Fibroblast of gingiva (primary cell): ENCODE results near the gene URB1.
A peak's percentile ranks its signal among the peaks of the same experiment; 100 is the strongest.
"Not testable (repeated sequence)": the region's sequence is repeated elsewhere in the genome, so short reads cannot be mapped to it uniquely, and the experiment has no call there.

Experiments used
- DNase-seq: peaks from one replicate; pipeline ENCODE4 v3.0.0-alpha.2; 2011; ENCODE audit warnings: low read depth

The URB1 gene

GRCh38 chr21:32285476-32285875 lies 107.3 kb downstream of the URB1 start:
- DNase-seq: no peak

- DNase-seq: no peak
These were observed 109.8 kb downstream of the URB1 start for GRCh38 chr21:32282992-32283391.

- DNase-seq: no peak
These were observed 111.3 kb downstream of the URB1 start for GRCh38 chr21:32281531-32281930.

GRCh38 chr21:32279377-32279680 lies 113.5 kb downstream of the URB1 start:
- DNase-seq: no peak

- DNase-seq: peak; percentile 90
These were observed 114.1 kb downstream of the URB1 start, which contains the start of gene MIS18A for GRCh38 chr21:32278518-32279376. TSS of gene MIS18A (minus strand) at chr21:32279049. CDS start at chr21:32279014, 35 bp downstream.

- no peak for DNase-seq
These were observed 114.7 kb downstream of the URB1 start for GRCh38 chr21:32278103-32278502.

GRCh38 chr21:32276671-32277070 lies 116.1 kb downstream of the URB1 start:
- no peak for DNase-seq

GRCh38 chr21:32270748-32271147 lies 122.1 kb downstream of the URB1 start:
- DNase-seq: no peak

GRCh38 chr21:32265321-32265720 lies 127.5 kb downstream of the URB1 start:
- DNase-seq: not testable (repeated sequence)

GRCh38 chr21:32261929-32262328 lies 130.9 kb downstream of the URB1 start:
- DNase-seq: no peak
